Activated CD4-positive, alpha-beta T cell treated with anti-CD3 and anti-CD28 coated beads, Interleukin-2, amount 50 U/mL, for 48 hours (primary cell): ENCODE measurements around the gene MYH16.
"Not testable (repeated sequence)": the region's sequence is repeated elsewhere in the genome, so short reads cannot be mapped to it uniquely, and the experiment has no call there.

Experiments
- DNase-seq, 2 experiments: peaks; one replicate each; pipeline ENCODE4 v3.0.0-alpha.2; 2020

The MYH16 gene

DNA sequence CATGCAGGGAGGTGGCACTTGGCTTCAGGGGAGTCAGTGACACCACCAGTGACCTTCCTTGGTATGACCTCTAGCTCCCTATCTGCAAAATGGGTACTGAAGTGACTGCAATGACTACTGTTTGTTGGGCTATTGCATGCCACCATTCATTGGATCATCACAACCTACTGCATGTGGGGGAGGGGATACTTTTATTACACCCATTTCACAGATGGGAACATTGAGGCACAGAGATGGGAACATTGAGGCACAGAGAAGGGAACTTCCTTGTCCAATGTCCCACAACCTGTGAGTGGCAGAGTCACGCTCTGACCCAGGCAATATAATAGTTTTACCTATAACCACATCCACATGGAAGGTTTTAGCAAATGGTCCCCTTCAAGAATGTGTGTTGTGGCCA, 12.2 kb upstream of the MYH16 start:
- DNase-seq = no peak

DNA sequence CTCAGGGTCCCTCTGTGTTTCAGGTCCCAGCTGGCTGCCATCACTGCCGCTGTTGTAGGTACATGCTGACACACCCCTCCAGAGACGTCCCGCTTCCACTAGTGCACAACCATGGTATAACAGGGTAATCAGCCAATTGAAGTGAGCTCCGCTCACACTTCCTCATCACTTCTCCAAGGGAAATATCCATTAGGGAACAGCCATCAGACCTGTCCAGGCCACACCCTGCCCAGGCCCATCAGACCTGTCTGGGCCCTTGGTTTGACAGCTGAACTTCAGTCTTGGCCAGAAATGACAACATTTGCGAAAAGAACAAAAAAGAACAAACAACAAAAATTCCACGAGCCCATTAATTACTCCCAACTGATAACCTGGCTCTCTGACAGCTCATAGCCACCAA, 11.0 kb upstream of the MYH16 start:
- DNase-seq = no peak

DNA sequence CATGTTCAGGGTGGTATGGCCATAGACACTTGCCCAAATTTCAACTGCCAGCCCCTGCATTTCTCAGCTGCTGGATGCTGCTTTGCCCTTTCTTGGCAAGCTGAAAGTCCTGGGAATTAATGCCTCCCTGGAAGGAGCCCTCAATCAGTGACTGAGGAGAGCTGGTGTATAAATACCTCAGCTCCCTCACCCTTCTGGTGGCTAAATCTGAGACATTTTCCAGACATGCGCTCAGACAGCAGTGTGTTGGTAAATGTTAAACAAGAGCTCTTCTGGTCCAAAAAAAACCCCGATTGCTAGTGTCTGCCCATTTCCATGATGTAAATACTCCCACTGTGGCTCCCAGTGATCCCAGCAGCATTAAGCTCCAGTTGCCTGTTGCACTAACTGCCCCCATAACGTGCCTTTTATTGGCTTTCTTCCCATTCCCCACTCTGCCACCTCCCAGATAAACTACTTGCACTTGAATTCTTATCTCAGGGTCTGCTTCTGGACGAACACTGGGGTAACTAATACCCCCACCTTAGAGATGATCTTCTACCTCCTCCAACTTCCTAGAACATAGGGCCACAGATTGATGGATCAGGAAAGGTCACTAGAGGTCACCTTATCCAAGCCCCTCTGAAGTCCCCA, 6.7 kb upstream of the MYH16 start:
- no peak for DNase-seq

DNA sequence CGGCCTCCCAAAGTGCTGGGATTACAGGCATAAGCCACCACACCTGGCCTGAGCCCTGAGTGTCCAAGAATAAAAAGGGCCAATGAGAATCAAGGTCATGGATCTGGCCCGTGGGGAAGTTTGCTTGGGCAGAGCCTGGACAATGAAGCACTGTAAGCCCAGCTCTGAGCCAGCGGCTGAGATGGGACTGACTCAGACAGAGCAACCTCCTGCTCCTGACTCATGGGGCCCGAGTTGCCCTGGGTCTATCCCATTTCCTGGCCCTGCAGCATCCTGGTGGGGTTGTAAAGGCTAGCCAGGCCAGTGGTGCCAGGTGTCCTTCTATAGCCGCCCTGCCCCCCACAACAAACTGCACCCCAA, 5.2 kb upstream of the MYH16 start:
- no peak for DNase-seq

DNA sequence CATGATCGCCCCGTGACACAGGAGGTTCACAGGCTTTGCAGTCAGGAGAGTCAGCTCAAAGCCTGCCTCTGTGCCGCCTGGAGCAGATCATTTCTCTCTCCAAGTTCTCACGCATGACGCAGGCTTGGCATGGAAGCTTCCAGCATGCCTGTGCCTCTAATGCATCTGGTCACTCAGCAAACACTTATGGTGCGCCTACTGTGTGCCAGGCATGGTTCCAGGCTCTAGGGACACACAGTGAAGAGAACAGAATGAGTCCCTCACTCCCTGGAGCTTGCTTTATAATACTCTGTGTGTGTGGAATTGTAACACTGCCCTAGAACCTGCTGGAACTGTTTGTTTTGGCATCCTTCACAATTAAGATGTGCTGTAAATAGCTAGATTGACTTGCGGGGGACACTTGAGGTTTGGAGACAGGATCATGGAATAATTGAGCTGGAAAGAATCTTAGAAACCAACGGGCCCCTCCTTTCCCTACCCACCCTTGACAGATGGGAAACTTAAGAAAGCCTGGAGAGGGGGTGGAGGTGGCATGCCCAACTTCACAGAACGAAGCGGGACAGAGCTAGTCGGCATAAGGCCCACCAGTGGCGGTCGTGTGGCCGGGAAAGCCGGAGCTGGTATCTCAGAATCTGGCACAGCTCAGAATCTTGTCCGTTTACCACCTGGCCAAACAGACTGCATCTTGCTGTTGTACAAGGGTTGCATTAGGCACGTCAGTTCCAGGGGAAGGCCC, 4.6 kb upstream of the MYH16 start:
- DNase-seq = no peak

DNA sequence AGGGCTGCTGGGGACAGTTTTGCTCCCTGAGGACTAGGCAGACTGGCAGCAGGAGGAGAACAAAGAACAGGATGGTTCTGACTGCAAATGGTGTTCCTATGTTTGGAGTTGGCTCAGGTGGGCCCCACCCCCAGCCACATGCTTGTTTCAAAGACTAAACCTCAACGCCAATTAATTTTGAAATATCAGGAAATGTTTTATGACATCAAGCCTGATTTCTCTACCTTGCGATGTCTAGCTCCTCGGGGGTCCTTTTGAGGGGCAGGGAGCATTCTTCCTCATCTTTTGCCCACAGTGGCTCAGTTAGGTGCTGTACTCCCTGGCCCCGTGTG, 4.1 kb upstream of the MYH16 start:
- DNase-seq = no peak

DNA sequence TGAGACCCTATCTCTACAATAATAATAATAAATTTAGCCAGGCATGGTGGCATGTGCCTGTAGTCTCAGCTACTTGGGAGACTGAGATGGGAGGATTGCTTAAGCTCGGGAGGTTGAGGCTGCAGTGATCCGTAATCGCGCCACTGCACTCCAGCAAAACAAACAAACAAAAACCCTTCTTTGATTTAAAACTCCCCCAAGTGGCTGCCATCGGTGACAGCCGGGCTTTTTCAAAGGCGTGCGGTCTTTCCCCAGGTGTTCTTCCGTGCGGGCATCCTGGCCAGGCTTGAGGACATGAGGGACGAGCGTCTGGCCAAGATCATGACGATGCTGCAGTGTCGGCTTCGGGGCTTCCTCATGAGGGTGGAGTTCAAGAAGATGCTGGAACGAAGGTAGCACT, 1.9 kb upstream of the MYH16 start:
- DNase-seq = no peak

DNA sequence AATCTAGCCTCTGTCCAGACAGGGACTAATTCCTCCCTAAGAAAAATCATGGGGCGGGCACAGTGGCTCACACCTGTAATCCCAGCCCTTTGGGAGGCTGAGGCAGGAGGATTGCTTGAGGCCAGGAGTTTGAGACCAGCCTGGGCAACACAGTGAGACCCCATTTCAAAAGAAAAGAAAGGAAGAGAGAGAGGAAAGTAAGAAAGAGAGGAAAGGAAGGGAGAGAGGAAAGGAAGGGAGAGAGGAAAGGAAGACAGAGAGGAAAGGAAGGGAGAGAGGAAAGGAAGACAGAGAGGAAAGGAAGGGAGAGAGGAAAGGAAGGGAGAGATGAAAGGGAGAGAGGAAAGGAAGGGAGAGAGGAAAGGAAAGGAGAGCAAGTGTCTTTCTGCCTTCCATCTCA, 922 bp downstream of the MYH16 start:
- not testable (repeated sequence) for DNase-seq

DNA sequence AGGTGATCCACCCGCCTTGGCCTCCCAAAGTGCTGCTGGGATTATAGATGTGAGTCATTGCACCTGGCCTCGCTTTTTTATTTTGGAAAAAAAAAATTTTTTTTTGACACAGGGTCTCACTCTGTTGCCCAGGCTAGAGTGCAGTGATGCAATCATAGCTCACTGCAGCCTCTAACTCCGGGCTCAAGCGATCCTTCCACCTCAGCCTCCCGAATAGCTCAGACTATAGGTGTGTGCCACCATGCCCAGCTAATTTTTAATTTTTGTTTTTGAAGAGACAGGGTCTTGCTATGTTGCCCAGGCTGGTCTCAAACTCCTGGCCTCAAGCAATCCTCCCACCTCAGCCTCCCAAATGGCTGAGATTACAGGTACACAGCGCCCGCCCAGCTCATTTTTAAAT, 2.3 kb downstream of the MYH16 start:
- not testable (repeated sequence) for DNase-seq

DNA sequence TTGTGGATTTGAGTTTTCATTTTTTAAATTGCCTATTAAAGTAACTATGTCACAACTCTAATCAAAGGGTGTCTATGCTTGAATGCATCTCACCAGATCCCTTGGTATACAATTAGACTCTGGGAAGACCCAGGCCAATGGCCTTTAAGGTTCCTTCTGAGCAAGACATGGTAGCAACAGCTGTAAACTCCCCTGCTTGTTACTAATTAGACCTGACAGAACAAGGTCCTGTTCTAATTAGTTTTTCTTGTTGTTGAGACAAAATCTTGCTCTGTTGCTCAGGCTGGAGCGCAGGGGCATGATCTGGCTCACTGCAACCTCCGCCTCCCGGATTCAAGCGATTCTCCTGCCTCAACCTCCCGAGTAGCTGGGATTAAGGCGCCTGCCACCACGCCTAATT, 2.9 kb downstream of the MYH16 start:
- DNase-seq = no peak

DNA sequence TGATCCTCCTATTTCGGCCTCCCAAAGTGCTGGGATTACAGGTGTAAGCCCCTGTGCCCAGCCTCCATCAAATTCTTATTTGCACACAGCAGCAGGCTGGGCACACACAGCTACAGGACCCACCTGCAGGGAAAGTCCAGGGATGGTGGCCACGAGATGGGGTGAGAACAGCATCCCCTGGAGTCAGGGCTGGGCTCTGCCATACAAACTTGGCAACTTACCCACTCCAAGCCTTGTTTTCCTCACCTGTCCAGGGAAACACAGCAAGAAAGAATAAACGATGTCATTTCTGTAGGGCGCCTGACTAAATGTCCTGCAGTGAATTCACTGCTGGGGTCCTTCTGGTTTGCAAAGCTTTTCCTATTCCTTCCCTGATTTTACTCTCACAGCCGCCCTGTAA, 5.5 kb downstream of the MYH16 start:
- DNase-seq = no peak

DNA sequence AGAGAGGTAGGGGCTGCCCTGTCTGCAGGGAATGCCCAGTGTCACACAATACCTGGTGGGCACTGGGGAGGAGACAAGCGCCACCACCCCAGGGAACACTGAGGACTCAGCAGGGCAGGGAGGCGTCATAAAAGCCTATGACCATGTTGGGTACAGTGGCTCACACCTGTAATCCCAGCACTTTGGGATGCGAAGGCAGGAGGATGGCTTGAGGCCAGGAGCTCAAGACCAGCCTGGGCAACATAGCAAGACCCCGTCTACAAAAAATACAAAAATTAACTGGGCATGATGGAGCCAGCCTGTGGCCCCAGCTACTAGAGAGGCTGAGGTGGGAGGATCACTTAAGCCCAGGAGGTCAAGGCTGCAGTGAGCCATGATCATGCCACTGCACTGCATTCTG, 11.5 kb downstream of the MYH16 start:
- not testable (repeated sequence) for DNase-seq

DNA sequence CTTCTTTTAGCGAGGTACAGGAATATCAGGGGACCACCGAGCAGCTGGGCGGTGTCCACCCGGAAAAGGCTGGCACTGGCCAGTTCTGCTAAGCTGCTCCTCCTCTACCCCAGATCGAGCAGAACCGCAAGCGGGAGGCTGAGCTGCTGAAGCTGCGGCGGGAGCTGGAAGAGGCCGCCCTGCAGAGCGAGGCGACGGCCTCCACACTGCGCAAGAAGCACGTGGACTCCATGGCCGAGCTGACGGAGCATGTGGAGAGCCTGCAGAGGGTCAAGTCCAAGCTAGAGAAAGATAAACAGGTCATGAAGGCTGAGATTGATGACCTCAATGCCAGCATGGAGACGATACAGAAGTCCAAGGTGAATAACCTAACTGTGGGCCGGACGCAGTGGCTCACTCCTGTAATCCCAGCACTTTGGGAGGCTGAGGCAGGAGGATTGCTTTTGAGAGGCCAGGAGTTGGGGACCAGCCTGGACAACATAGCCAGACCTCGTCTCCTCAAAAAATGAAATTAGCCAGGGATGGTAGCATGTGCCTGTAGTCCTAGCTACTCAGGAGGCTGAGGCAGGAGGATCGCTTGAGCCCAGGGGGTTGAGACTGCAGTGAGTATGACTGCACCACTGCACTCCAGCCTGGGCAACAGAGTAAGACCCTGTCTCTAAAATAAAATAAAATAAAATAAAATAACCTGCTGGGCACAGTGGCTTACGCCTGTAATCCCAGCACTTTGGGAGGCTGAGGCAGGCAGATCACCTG, 15.3 kb downstream of the MYH16 start:
- no peak for DNase-seq

DNA sequence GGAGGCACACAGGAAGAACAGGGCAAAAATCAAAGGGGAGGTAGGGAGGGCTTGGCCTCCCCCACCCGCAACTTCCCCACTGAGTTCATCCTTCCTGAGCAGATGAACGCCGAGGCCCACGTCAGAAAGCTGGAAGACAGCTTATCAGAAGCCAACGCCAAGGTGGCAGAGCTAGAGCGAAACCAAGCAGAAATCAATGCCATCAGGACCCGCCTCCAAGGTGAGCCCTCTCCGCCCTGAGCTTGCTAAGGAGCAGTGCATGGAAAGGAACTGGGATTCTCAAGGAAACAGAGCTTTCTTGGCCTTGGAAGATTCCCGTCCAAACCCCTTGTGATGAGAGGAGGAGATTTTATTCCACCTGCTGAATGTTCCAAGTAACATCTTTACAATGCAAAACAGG, 16.5 kb downstream of the MYH16 start:
- DNase-seq = no peak

DNA sequence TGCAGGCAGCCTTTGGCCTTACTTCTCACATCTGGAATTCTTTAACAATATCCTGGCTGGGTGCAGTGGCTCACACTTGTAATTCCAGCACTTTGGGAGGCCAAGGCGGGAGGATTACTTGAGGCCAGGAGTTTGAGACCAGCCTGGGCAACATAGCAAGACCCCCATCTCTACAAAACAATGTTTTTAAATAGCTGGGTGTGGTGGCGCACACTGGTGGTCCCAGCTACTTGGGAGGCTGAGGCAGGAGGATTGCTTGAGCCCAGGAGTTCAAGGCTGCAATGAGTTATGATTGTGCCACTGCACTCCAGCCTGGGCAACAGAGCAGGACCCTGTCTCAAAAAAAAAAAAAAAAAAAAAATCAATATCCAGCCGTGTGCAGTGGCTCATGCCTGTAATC, 17.5 kb downstream of the MYH16 start:
- DNase-seq = not testable (repeated sequence)

DNA sequence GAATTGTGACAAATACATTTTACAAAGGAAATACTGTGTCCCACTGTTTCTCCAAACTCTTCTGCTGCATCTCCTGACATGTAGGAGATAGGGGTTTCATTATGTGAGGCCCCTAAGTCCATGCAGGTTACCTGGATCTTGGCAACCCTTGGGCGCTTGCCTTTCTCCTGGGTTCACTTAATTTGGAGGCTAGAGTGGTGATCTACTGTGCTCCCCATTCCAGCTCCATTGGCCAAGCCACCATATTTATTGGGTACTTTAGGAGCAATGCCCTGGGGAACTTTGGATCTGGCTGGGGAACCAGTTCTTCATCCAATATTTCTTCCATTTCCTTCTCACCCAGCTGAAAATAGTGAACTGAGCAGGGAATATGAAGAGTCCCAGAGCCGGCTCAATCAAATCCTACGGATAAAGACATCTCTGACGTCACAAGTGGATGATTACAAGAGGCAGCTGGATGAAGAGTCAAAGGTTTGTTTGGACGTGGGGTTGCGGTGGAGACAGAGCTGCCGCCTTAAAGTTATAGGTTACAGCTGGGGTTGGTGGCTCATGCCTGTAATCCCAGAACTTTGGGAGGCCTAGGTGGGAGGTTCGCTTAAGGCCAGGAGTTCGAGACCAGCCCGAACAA, 18.5 kb downstream of the MYH16 start:
- no peak for DNase-seq

DNA sequence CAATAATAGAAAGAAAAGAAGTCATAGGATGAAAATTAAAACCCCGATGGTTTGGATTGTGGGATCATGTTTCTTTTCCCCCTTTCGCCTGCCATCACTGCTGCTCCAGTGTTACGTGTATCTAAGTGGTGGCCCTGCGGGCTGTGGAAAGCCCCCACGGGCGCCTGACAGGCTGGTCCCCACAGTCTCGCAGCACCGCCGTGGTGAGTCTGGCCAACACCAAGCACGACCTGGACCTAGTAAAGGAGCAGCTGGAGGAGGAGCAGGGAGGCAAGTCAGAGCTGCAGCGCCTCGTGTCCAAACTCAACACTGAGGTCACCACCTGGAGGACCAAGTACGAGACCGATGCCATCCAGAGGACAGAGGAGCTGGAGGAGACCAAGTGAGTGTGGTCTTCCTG, 19.5 kb downstream of the MYH16 start:
- DNase-seq = no peak

DNA sequence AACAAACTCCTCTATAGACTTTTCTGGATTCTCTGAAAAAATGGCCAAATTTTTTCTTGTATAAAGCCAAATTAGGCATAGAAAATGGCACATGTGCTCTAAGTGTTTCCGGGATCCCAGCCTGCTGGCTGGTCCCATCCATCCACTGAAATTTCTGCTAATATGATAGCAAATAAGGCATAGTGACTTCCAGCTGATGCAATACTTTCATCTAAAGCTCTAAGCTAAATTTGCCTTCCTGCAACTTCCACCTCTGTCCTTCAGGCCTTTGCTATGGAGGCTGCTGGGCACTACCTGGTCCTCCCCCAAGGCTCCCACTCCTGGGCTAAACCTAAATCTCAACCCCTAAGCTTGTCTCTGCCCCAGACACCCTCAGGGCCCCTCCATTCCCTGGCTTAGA, 20.5 kb downstream of the MYH16 start:
- no peak for DNase-seq

DNA sequence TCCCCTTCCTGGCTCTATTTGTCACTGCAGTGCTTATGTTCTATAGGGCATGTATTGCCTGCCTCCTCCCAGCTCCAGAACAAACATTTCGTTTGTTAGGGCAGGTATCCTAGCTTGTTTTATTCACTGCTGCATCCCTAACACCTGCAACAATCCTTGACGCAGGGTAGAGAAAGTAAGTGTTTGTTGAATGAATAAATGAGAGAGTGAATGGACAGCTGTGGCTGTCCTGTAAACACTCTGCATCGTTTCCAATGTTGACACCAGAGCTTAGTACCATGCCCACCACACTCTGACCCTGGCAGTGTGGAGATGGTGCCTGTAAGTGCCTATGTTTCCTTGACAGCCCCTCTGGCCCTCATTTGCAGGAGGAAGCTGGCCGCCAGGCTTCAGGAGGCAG, 21.0 kb downstream of the MYH16 start:
- no peak for DNase-seq

DNA sequence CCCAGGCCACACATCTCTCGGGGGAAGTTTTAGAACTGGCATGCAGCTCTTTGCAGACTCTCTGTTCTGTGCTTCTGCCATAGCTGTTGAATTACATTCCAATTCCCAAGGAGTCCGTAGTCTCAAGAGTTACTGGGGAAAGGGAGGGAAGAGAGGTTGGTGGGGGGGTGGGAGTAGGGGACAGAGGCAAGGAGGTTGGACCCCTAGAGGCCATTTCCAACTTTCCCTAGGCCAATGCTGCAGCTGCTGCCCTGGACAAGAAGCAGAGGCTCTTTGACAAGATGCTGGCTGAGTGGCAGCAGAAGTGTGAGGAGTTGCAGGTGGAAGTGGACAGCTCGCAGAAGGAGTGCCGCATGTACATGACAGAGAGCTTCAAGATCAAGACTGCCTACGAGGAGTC, 23.8 kb downstream of the MYH16 start:
- DNase-seq = no peak

DNA sequence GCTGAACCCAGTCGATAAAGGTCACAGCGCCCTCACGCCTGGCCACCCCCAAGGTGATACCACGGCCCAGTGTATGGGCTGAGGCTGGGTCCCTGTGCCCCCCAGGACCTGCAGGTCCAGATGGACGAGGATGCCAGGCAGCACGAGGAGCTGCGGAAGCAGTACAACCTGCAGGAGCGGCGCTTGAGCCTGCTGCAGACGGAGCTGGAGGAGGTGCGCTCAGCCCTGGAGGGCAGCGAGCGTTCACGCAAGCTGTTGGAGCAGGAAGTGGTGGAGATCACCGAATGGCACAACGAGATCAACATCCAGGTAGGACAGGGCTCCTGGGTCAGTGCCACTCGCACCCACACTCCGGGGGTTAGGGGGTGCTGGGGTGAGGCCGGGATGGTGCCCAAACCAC, 28.9 kb downstream of the MYH16 start:
- DNase-seq = no peak

DNA sequence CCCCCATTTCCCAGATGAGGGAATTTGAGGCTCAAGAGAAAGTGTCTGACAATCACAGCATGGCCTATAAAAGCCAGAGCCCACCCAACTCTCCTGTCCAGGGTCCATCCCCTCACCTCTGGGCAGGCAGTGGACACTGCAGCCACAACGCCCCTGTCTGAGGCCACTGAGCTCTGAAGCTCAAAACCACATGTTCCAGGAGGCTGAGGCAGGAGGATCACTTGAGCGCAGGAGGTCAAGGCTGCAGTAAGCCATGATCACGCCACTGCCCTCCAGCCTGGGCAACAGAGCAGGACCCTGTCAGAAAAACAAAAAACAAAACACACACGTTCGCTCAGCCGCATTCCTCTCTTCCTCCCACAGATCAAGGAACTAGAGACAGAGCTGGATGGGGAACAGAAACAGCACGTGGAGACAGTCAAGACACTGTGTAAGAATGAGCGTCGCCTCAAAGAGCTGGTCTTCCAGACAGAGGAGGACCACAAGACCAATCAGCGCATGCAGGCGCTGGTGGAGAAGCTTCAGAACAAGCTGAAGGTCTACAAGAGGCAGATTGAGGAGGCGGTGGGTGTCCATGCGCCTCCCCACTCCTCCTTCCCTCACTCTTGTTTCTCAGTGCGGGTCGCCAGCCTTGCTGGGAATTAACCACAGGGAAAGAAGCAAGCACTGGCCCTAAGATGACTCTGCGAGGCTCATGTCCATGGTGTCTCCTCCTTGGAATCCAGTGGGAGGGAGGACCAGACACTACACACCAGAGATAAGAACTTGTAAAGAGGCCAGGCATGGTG, 33.0 kb downstream of the MYH16 start:
- DNase-seq = no peak

DNA sequence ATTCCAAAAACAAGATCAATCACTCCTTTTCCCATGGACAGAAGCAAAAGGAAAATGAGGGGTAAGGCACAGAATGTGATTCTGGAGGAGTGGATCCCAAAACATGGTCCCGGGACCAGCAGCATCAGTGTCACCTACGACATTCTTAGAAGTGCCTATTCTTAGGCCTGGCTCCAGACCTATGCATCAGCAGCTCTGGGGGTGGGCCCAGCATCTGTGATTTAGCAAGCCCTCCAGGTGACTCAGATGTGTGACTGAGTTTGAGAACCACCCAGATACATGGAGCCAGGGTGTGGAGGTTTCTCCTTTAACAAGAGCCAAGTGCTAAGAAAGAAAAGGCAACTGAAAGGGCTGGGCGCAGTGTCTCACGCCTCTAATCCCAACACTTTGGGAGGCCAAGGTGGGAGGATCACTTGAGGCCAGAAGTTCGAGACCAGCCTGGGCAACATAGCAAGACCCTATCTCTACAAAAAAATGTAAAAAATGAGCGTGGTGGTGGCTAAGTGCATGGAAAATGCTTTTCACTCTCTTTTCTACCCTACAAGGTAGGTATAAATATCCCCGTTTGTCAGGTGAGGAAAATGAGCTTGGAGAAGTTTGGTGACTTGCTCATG, 35.9 kb downstream of the MYH16 start:
- no peak for DNase-seq
